ENCODE measurements around the gene FGFR4.

- TF ChIP-seq CTCF (IDR thresholded peaks at IDR 0.05) (no peak), POLR2A (IDR thresholded peaks at IDR 0.05) (no peak)
These were observed 37.8 kb downstream of the FGFR4 start for GRCh38 chr5:177124486-177124991.

All from lower leg skin (tissue), 3 donors.